OCI-LY3 (cell line): Measurements from ENCODE around the gene SLC22A5.

ENCODE experiments used
- H2AFZ ChIP-seq: fragments of 200-600, 300-600 bp; shearing (Covaris generic); 2 replicates; pipeline ENCODE4 v1.6.0; 2014; ENCODE audit warnings: antibody characterized with exemption, low read depth, low read length
- H3K27ac ChIP-seq: fragments of 200-600, 300-600 bp; sonication (generic); 2 replicates; pipeline ENCODE4 v1.5.1; 2014; ENCODE audit warnings: mild to moderate bottlenecking, low read length, moderate library complexity, mixed read lengths
- H3K27me3 ChIP-seq: fragments of 200-600, 300-600 bp; sonication (generic); 2 replicates; pipeline ENCODE4 v1.6.1; 2014; ENCODE audit warnings: low read depth, low read length, mixed read lengths
- H3K36me3 ChIP-seq: fragments of 200-600, 300-600 bp; sonication (generic); replicated peaks from 2 replicates; pipeline ENCODE3; 2014; ENCODE audit warnings: low read depth, low read length, mixed read lengths
- H3K4me1 ChIP-seq: fragments of 300-600, 200-600 bp; sonication (generic); 2 replicates; pipeline ENCODE4 v1.6.1; 2014; ENCODE audit warnings: low read length, mixed read lengths
- H3K4me2 ChIP-seq: fragments of 200-600, 300-600 bp; sonication (generic); 2 replicates; pipeline ENCODE4 v1.6.1; 2014; ENCODE audit warnings: low read length, mixed read lengths
- H3K4me3 ChIP-seq: fragments of 300-600, 200-600 bp; sonication (generic); 2 replicates; pipeline ENCODE4 v1.5.1; 2014; ENCODE audit warnings: antibody characterized with exemption, mild to moderate bottlenecking, low read length, moderate library complexity
- H3K79me2 ChIP-seq: fragments of 300-600, 200-600 bp; shearing (Covaris generic); 2 replicates; pipeline ENCODE4 v1.6.1; 2014; ENCODE audit warnings: mild to moderate bottlenecking, low read length, mixed read lengths
- H3K9ac ChIP-seq: fragments of 300-600, 200-600 bp; shearing (Covaris generic); 2 replicates; pipeline ENCODE4 v1.6.0; 2014; ENCODE audit warnings: mild to moderate bottlenecking, low read length, moderate library complexity
- H3K9me3 ChIP-seq: fragments of 200-600, 300-600 bp; shearing (Covaris generic); 2 replicates; pipeline ENCODE4 v1.6.1; 2014; ENCODE audit warnings: low read length, mixed read lengths; ENCODE audit not compliant: insufficient read depth
- H4K20me1 ChIP-seq: fragments of 200-600, 300-600 bp; sonication (generic); 2 replicates; pipeline ENCODE4 v1.6.1; 2016; ENCODE audit warnings: low read length, mixed read lengths; ENCODE audit not compliant: insufficient read depth
- EZH2phosphoT487 ChIP-seq: fragments of 200-600 bp; shearing (Covaris generic); IDR thresholded peaks from 2 replicates; pipeline ENCODE4 v1.6.1; 2018; ENCODE audit warnings: antibody characterized with exemption, mixed run types, low read depth
- TF ChIP-seq, protein P1 (sequence below): fragments of 200-600, 300-600 bp; sonication (generic); IDR thresholded peaks from 2 replicates; pipeline ENCODE4 v1.5.1; 2014; ENCODE audit warnings: antibody characterized with exemption, low read length, low read depth

The SLC22A5 gene

DNA sequence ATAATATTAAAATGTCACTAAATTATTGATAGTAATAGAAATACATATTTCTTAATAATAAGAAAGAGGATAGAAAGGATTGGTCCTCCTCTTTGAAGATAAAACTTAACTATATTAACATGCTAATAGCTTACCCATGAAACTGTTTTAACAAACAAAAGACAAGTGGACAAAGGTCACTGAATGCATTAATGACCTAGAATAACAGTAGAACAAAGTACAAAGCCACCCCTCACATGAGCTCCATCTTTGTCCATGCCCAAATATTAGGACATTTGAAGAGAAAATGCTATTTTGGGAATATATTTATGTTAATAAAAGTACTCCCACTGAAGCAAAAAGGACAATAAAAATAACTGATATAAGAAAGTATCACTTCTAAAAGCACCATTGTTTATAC, 34.1 kb upstream of the SLC22A5 start:
- Histone ChIP-seq H3K36me3 (no peaks in the 10 kb centered on the region), H3K9ac (no peak overlapping the region), H3K27ac (no peak overlapping the region), H4K20me1 (no peaks in the 10 kb centered on the region), H3K27me3 (no peaks in the 10 kb centered on the region), H2AFZ (no peak overlapping the region), H3K79me2 (no peaks in the 10 kb centered on the region), H3K4me2 (no peak overlapping the region), H3K4me1 (no peaks in the 10 kb centered on the region), H3K4me3 (no peak overlapping the region), H3K9me3 (no peaks in the 10 kb centered on the region)
- no peak for TF ChIP-seq EZH2phosphoT487
- TF ChIP-seq, protein P1, sequence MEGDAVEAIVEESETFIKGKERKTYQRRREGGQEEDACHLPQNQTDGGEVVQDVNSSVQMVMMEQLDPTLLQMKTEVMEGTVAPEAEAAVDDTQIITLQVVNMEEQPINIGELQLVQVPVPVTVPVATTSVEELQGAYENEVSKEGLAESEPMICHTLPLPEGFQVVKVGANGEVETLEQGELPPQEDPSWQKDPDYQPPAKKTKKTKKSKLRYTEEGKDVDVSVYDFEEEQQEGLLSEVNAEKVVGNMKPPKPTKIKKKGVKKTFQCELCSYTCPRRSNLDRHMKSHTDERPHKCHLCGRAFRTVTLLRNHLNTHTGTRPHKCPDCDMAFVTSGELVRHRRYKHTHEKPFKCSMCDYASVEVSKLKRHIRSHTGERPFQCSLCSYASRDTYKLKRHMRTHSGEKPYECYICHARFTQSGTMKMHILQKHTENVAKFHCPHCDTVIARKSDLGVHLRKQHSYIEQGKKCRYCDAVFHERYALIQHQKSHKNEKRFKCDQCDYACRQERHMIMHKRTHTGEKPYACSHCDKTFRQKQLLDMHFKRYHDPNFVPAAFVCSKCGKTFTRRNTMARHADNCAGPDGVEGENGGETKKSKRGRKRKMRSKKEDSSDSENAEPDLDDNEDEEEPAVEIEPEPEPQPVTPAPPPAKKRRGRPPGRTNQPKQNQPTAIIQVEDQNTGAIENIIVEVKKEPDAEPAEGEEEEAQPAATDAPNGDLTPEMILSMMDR: no peak

DNA sequence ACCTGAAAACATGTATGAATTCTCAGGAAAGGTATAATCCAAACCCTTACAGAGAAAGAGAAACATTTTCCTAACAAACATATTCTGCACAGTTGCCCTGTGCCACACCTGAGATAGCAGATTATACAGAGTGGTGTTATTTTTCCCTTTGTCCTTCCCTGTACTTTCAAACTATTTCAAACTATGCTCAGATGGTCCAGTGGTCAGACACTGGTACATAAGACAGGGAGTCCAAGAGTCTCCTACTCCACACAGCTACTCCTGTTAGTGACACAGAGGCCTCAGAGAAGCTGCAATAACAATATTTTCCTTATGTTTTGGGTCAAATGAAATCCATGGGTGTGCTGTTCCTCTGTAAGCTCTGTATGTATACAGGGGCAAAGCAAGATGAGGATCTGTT, 30.0 kb upstream of the SLC22A5 start:
- H3K27me3 ChIP-seq: no peaks in the 10 kb centered on the region
- no peak overlapping the region for H3K27ac ChIP-seq
- H2AFZ ChIP-seq: no peak overlapping the region
- TF ChIP-seq, protein P1: no peak
- no peak for TF ChIP-seq EZH2phosphoT487
- no peak overlapping the region for H3K9ac ChIP-seq
- H3K36me3 ChIP-seq: no peaks in the 10 kb centered on the region
- no peaks in the 10 kb centered on the region for H3K9me3 ChIP-seq
- no peaks in the 10 kb centered on the region for H3K4me1 ChIP-seq
- H3K4me2 ChIP-seq: no peak overlapping the region
- no peaks in the 10 kb centered on the region for H4K20me1 ChIP-seq
- H3K79me2 ChIP-seq: no peaks in the 10 kb centered on the region
- H3K4me3 ChIP-seq: no peak overlapping the region

DNA sequence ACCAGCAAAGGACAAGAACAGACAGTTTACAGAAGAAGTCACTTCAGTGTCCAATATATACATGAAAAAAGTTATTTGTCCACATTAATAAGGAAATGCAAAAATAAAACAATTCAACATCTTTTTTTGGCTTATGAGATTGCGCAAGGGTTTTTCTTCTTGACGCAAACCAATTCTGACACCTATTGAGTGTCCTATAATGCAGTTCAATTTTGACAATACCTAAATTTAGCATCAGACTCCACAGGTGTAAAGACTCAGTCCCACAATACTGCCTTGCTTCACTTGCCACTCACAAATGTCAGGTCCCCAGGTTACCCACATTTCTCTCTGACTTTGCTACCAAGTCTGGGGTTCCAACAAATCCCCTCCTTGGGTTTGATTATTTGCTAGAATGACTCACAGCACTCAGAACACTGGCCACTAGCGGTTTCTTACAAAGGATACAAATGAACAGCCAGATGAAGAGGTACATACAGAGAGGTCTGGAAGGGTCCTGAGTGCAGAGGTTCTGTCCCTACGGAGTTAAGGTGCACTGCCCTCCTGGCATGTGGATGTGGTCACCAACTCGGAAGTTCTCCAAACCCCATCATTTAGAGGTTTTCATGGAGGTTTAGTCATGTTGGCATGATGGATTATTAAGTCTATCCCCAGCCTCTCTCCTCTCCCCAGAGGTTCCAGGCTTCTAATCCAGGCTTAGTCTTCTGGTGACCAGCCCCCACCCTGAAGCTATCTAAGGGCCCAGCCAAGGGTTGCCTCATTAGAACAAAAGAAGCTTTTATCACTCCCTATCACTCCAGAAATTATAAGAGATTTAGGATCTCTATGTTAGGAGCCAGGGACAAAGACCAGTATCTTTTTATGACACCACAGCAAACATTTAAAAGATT, 27.0 kb upstream of the SLC22A5 start:
- no peaks in the 10 kb centered on the region for H3K9me3 ChIP-seq
- H3K27ac ChIP-seq: no peak overlapping the region
- TF ChIP-seq, protein P1: no peak
- no peak for TF ChIP-seq EZH2phosphoT487
- no peaks in the 10 kb centered on the region for H3K79me2 ChIP-seq
- no peaks in the 10 kb centered on the region for H3K36me3 ChIP-seq
- no peak overlapping the region for H3K4me2 ChIP-seq
- no peaks in the 10 kb centered on the region for H4K20me1 ChIP-seq
- no peaks in the 10 kb centered on the region for H3K4me1 ChIP-seq
- H3K27me3 ChIP-seq: no peaks in the 10 kb centered on the region
- H3K4me3 ChIP-seq: no peak overlapping the region
- H2AFZ ChIP-seq: no peak overlapping the region
- no peak overlapping the region for H3K9ac ChIP-seq

DNA sequence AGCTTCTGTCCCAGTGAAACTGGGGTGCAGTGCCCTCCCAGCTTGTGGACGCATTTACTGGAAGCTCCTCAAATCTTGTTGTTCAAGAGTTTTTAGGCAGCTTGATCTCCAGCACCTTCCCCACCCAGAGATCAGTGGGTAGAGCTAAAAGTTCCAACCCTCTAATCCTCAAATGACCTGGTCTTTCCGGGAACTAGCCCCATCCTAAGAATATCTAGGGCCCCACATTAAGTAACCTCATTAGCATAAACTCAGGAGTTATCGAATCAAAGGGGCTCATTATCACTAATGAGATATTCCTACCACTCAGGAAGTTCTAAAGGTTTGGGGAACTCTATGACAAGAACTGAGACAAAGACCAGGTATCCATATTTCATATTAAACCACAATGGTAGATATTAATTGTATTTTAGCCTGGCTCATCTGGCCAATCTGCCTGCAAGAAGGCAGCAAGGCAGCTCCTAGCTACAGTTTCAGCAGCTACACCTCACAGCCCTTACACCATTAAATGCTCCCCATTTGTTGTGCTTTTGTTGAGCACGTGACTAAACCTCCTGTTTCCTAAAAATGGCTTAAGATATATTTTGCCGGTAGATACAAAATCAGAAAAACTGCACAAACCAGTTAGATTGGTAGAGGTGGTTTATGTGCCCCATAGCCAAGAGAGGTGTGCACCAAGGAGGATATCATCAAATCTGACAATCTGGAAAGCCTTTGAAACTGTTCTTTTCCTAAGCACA, 24.6 kb upstream of the SLC22A5 start:
- no peaks in the 10 kb centered on the region for H4K20me1 ChIP-seq
- H3K9me3 ChIP-seq: no peaks in the 10 kb centered on the region
- no peak for TF ChIP-seq EZH2phosphoT487
- TF ChIP-seq, protein P1: no peak
- H3K36me3 ChIP-seq: no peaks in the 10 kb centered on the region
- H3K27me3 ChIP-seq: no peaks in the 10 kb centered on the region
- no peak overlapping the region for H3K4me3 ChIP-seq
- H3K79me2 ChIP-seq: no peaks in the 10 kb centered on the region
- H3K27ac ChIP-seq: no peak overlapping the region
- H2AFZ ChIP-seq: no peak overlapping the region
- H3K4me2 ChIP-seq: no peak overlapping the region
- no peak overlapping the region for H3K9ac ChIP-seq
- H3K4me1 ChIP-seq: no peaks in the 10 kb centered on the region
